AG20443 (cell line): ENCODE results near the gene ZSCAN30.
A peak's percentile ranks its signal among the peaks of the same experiment; 100 is the strongest.
"Not testable (repeated sequence)": the region's sequence is repeated elsewhere in the genome, so short reads cannot be mapped to it uniquely, and the experiment has no call there.

Experiments
- DNase-seq: peaks from one replicate; pipeline ENCODE4 v3.0.0; 2012; ENCODE audit warnings: low spot score, mixed read lengths

ZSCAN30 gene

DNA sequence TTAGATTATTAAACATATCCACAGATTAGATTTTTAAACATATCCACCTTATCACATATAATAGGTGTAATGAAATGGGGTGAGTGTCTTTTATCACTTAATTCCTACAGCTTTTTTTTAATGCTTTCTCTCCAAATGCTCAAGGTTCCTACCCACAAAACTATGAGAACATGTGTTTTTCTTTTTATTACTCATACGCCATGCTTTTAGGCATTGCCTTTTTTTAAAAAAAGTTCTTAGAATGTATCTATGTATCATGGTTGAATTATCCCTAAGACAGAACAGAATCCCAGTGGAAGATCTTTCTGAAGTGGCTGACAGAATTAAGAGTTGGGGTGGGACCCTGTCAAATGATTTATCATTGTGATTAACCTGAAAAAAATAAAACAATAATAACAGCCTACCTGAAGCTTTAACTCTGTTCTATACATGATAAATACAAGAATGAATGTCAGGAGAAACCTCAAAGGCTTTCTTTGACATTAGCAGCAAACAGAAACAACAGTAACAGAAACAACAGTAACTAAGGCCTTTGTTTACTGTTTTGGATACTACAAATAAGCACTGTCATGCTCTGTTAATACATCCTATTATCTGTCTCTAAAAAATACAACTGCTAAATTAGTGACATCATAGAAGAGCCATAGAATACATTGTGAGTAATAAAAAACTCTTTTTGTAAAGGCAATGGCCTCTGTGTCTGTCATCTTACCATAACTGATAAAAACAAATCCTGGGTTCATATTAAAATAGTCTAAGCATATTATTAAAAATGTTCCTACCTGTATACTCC lies 53.3 kb downstream of the ZSCAN30 start:
- no peak for DNase-seq

DNA sequence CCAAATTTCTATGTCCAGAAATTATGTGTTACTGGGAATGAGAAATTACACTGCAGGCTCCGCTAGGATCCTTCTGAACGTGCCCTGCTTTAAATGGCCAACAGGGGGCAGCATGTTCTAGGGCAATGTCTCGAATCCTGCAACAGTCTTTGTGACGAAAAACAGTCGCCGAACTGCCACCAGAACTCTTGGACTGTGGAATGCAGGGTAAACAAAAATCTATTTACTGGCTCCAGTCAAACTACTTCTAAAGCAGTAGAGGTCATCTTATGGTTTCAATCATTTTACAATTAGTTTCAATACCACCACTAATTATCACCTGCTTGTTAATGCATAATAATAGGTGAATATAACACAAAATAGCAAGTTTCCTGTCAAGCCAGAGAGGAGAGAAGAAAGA lies 59.0 kb downstream of the ZSCAN30 start:
- peak; percentile 75 for DNase-seq

DNA sequence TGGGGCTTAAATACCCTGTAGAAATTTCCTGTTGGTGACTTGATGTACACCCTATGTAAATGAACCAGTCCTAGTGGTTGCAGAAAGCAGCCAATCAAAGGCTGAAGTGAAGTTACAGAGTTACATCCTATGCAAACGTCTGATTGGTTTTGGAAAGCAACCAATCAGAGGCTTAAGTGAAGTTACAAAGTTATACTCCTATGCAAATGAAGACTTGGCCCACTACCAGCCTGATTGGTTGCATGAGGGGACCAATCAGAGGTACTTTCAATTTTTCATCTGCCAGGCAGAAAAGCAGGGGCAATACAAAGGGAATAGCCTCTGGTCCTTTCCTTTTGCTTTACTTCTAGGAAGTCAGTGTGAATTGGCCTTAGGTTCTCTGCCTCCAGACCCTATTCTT lies 62.8 kb downstream of the ZSCAN30 start:
- DNase-seq, result no peak

DNA sequence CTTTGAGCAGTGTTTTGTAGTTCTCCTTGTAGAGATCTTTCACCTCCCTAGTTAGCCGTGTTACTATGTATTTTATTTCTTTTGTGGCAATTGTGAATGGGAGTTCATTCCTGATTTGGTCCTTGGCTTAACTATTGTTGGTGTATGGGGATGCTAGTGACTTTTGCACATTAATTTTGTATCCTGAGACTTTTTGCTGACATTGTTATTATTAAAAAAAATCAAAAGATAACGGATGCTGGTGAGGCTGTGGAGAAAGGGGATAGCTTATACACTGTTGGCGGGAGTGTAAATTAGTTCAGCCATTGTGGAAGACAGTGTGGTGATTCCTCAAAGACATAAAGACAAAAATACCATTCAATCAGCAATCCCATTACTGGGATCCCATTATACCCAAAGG lies 66.2 kb downstream of the ZSCAN30 start:
- no peak for DNase-seq

DNA sequence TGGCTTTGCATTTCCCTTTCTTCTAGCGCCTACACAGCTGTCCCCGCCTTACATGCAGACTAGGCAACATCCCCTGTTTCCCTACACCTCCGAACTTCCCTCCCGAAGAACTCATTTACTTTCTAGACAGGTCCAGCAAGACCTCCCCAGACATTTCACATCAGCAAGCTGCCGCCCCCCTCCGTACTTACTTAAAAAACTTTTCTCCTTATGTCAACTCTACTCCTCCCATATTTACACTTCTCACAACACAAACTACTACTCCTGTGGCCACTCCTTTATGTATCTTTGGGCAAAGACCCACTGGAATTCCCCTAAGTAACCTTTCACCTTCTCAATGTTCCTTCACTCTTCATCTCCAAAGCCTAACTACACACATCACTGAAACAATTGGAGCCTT lies 69.6 kb downstream of the ZSCAN30 start:
- no peak for DNase-seq

DNA sequence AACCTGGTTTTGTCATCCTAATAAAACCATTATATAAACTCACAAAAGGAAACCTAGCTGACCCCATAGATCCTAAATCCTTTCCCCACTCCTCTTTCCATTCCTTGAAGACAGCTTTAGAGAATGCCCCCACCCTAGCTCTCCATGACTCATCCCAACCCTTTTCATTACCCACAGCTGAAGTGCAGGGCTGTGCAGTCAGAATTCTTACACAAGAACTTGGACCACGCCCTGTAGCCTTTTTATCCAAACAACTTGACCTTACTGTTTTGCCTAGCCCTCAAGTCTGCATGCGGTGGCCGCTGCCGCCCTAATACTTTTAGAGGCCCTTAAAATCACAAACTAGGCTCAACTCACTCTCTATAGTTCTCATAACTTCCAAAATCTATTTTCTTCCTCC lies 70.7 kb downstream of the ZSCAN30 start:
- not testable (repeated sequence) for DNase-seq

DNA sequence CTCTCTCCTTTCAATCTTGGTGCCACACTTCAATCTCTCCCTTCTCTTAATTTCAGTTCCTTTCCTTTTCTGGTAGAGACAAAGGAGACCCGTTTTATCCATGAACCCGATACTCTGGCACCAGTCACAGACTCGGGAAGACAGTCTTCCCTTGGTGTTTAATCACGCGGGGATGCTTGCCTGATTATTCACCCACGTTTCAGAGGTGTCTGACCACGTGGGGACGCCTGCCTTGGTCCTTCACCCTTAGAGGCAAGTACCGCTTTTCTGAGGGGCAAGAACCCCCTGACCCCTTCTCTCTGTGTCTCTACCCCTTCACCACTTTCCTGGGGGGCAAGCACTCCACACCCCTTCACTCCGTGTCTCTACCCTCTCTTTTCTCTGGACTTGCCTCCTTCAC lies 73.4 kb downstream of the ZSCAN30 start:
- not testable (repeated sequence) for DNase-seq

DNA sequence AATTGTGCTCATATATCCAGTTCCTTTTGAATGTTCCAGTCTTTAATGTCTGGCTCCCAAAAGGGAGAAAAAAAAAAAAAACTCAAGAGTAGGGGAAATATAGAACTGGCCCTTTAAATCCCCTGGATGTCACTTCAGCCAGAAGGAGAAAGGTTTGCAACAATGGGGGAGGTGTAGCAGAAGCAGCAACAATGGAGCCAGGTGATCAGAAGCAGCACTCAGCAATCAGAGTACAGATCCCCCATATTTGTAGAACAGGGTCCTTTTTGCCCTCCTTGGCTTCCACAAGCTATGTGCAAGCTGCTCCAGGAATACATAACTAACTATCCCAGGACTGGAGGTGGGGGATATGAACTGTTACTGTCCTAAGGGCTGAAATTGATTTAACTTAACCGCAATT lies 75.0 kb downstream of the ZSCAN30 start:
- no peak for DNase-seq

DNA sequence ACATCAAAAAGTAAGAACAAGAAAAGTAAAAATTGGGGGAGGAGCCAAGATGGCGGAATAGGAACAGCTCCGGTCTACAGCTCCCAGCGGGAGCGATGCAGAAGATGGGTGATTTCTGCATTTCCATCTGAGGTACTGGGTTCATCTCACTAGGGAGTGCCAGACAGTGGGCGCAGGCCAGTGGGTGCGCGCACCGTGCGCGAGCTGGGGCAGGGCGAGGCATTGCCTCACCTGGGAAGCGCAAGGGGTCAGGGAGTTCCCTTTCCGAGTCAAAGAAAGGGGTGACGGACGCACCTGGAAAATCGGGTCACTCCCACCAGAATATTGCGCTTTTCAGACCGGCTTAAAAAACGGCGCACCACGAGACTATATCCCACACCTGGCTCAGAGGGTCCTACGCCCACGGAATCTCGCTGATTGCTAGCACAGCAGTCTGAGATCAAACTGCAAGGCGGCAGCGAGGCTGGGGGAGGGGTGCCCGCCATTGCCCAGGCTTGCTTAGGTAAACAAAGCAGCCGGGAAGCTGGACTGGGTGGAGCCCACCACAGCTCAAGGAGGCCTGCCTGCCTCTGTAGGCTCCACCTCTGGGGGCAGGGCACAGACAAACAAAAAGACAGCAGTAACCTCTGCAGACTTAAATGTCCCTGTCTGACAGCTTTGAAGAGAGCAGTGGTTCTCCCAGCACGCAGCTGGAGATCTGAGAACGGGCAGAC lies 84.1 kb downstream of the ZSCAN30 start:
- DNase-seq, result not testable (repeated sequence)

DNA sequence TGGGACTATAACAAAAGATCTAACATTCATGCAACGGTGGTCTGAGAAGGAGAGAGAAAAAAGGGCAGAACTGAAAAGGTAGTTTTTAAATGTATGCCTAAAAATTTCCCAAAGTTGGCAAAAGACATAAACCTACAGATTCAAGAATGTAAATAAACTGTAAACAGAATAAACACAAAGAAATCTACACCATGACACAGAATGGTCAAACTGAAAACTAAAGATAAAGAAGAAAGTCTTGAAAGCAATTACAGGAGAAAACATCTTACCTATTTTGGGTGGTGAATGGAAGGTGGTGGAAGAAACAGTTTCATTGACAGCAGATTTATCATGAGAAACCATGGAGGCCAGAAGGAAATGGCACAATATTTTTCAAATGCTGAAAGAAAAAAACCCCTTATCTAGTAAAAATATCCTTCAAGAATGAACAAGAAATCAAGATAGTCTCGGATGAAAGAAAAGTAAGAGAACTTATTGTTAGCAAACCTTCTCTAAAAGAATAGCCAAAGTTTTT lies 84.8 kb downstream of the ZSCAN30 start:
- no peak for DNase-seq

DNA sequence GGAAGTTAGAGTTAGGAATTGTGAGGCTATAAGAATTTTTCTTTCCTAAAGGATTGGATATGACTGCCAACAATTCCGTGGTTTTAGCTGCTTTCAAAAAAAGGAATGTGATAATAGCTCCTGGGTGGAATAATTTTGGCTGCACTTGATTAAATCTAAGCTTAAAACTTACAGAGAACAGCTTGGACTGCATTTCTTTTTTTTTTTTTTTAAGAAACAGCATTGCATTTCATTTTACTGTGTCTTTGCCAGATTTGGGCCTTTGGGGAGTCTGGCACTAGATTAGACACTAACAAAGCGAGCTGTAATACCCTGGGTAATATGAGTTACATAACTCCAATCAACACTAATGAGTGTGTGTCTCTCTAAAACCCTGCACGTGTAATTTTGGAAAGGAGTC lies 87.0 kb downstream of the ZSCAN30 start:
- peak; percentile 42 for DNase-seq

DNA sequence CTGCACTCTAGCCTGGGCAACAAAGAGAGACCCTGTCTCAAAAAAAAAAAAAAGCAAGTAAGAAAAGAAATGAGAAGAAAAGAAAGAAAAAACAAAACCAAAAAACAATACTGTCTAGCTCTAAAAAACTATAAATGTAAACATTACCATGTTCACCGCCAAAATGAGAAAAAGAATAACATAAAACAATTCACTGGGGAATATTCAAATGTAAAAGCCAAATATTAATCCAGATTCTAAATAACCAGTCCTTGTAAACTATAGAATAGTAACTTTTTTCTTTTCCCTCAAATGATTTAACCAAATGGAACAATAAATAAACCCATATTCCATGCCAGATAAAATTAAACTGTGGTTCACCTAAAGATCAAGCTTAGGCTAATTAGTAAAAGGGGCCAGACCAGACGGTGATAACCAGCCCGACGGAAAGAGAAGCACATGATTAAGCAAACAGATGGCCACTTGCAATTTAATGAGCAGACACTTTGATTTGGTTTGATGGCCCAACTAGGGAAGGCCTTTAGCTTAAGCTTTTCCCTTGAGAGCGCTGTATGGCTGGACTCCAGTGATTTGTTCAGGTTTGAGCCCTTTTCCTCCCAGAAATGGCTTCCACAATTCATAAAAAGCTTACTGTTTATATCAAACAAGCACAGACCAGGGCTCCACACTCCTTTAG lies 88.6 kb downstream of the ZSCAN30 start:
- no peak for DNase-seq
